ENCODE measurements around the gene CRACDL.

The CRACDL gene

DNA sequence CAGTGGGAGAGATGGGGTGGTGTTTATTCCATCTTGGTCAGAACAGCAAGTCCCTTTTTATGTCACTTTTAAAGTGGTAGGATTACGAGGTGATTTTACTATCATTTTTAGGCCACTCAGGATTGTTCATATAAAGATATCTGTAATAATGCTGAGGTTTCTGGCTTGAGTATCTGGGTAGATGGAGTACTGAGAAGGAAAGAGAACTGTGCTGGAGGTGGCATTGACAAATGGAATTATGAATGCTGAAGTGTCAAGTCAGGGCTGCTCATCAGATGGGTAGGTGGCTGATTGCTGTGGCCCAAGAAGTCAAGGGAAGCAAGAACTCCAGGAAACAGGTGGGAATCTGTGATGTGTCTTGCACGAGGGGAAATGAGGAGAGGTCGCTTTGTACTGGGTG, 119.7 kb downstream of the CRACDL start:
- TF ChIP-seq CTCF (IDR thresholded peaks at IDR 0.05): no peak

- TF ChIP-seq CTCF (IDR thresholded peaks at IDR 0.05): no peak
Observed at GRCh38 chr2:98815795-98816194, 120.2 kb downstream of the CRACDL start.

DNA sequence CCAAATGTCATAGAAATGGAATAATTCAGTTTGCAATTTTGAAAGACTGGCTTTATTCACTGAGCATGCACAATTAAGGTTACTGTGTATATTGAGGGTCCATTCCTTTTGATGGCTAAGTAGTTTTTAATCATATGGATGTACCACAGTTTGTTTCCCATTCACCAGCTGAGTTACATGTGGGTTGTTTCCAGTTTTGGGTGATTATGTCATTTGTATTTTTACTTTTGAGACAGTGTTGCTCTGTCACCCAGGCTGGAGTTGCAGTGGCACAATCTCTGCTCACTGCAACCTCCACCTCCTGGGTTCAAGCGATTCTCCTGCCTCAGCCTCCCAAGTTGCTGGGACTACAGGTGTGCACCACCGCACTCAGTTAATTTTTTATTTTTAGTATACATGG, 124.3 kb downstream of the CRACDL start:
- no peak for TF ChIP-seq CTCF (IDR thresholded peaks at IDR 0.05)

DNA sequence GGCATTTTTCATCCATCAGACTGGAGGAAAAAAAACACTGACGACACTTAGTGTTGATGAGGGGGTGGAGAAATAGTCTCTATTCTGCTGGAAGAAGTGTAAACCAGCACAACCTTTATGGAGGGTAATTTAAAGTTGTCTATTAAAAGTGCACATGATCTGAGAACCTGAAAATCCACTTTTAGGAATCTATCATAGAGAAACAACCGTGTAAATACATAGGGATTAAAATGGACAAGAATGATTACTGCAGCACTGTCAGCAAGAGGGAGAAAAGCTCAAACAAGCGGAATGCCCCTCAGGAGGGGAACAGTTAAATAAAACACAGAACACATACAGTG, 125.5 kb downstream of the CRACDL start:
- no peak for TF ChIP-seq CTCF (IDR thresholded peaks at IDR 0.05)

- no peak for TF ChIP-seq CTCF (IDR thresholded peaks at IDR 0.05)
Observed at GRCh38 chr2:98809878-98810587, 126.0 kb downstream of the CRACDL start.

GRCh38 chr2:98809116-98809515, 126.9 kb downstream of the CRACDL start:
- no peak for TF ChIP-seq CTCF (IDR thresholded peaks at IDR 0.05)

- no peak for TF ChIP-seq CTCF (IDR thresholded peaks at IDR 0.05)
Observed at GRCh38 chr2:98808546-98808945, 127.5 kb downstream of the CRACDL start.

- TF ChIP-seq CTCF (IDR thresholded peaks at IDR 0.05): no peak
Observed at GRCh38 chr2:98807929-98808328, 128.1 kb downstream of the CRACDL start.
